Subcutaneous adipose tissue (tissue), 4 donors: Measurements from ENCODE around the gene IQSEC1. TPM values are rescaled to one million over a fixed set of nuclear protein-coding genes. Genes with fewer than 3 reads are reported as not detected.

Experiments
- total RNA-seq, 4 donors: library from RNA; depleted of rRNA; stranded (reverse); fragments of >200 nt; gene quantifications; one replicate each; pipeline ENCODE4 v1.1.0, GENCODE V29; 2016
- TF ChIP-seq, protein P1 (sequence below): fragments of 450-650 bp; IDR thresholded peaks from one replicate; pipeline ENCODE4 v1.5.1; 2016; ENCODE audit warnings: low read depth, mild to moderate bottlenecking, control low read depth, antibody characterized with exemption, moderate library complexity

IQSEC1 gene
- total RNA-seq, 4 donors from 2014 or later: 44.3 to 99.1 (median 51.8) TPM

DNA sequence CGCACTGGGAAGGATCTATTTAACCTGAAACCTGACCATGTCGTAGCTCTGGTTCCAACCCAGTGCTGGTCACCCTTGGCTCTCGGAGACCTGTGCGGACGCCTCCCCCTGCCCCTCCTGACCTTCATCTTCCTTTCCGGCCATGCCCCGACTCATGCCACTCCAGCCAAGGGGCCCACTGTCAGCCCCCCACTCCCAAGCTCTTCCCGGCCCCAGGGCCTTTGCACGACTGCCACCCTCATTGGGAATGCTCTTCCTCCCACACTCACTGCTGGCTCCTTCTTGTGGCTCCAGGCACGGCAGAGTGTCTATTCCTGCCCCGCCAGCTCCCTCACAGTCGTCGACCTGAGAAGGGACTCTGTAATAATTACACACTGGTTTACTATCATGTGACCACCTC lies 9.4 kb upstream of the IQSEC1 start:
- TF ChIP-seq, protein P1, sequence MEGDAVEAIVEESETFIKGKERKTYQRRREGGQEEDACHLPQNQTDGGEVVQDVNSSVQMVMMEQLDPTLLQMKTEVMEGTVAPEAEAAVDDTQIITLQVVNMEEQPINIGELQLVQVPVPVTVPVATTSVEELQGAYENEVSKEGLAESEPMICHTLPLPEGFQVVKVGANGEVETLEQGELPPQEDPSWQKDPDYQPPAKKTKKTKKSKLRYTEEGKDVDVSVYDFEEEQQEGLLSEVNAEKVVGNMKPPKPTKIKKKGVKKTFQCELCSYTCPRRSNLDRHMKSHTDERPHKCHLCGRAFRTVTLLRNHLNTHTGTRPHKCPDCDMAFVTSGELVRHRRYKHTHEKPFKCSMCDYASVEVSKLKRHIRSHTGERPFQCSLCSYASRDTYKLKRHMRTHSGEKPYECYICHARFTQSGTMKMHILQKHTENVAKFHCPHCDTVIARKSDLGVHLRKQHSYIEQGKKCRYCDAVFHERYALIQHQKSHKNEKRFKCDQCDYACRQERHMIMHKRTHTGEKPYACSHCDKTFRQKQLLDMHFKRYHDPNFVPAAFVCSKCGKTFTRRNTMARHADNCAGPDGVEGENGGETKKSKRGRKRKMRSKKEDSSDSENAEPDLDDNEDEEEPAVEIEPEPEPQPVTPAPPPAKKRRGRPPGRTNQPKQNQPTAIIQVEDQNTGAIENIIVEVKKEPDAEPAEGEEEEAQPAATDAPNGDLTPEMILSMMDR: no peak

DNA sequence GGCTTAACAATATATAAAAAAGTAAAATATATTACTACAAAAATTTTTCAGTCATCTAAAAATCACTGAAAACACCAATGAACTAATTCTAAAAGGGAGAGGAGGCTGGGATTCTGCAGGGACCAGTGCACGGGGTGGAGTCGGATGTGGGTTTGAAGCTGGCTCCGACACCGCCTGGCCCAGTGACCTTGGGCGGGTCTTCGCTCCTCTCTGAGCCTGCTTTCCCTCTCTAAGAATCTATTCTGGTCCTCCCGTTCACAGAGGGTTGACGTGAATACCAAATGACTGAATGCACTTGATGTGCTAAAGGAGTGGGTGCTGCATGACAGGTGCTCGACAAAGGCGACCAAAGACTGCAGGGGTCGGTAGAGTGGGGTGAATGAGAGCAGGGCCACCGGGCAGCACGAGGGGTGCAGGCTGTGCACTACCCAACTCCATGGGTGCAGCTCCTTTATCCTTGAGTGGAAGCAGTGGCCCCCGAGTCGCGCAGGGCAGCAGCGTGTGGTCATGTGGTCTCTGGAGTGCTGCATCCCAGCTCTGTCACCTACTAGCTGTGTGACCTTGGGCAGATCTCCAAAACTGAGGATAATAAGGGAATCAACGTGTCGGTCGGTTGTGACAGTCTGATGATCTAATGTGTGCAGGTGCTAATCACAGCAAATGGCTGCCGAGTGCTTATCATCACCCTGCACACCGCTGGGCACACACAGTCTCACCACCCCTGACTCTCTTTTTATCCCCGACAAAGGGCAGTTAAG lies 8.6 kb upstream of the IQSEC1 start:
- TF ChIP-seq, protein P1: no peak

DNA sequence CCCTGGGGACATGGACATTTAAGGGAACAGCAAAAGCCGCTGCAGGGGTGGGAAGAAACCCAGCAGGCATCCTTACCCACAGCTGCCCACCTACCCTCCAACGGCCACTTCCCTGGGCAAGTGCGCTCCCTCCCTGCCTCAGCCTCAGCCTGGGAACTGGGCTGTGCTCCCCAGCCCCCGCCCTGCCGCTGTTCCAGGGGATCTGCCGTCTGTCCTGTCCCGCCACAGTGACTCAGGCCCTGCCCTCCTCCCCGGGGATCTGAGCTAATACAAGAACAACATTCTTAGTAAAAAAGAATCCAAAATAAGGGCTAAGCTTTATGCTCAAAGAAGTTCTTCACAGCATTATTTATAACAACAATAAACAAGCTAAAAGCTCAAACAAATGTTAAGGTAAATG lies 7.4 kb upstream of the IQSEC1 start:
- TF ChIP-seq, protein P1: no peak

DNA sequence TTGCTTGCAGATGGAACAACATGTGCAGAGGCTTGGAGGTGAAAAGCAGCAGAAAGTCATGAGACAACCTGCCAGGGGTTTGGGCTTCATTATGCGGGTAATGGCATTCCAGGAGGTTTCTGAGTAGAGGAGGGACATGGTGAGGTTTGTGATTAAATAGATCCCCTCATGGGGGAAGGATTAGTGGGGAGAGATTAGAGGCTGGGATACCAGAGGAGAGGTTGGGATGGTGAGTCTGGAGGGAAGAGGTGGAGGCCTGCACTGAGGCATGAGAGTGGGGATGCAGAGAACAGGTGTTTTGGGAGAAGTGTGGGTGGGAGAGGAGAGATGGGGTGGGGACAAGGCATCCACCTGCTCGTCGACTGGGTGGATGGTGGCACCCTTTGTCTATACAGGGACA lies 6.8 kb upstream of the IQSEC1 start:
- TF ChIP-seq, protein P1: no peak

DNA sequence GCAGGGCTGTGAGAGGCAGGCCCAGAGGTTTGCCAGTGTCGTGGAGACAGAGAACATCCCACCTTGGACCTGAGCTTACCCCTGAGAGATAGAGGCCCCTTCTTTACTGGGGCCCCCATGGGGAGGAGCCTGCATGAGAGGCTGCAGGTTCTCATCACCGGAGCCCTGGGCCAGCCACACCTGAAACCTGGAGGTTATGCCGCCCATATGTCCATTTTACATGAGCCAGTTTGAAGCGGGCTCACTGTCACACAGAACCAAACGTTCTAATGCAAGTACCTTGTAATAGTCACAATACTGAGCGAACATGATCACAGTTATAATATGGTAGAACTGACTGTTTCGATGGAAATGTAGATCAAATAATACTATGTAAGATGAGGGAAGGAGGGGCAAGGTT lies 6.3 kb upstream of the IQSEC1 start:
- TF ChIP-seq, protein P1: no peak

DNA sequence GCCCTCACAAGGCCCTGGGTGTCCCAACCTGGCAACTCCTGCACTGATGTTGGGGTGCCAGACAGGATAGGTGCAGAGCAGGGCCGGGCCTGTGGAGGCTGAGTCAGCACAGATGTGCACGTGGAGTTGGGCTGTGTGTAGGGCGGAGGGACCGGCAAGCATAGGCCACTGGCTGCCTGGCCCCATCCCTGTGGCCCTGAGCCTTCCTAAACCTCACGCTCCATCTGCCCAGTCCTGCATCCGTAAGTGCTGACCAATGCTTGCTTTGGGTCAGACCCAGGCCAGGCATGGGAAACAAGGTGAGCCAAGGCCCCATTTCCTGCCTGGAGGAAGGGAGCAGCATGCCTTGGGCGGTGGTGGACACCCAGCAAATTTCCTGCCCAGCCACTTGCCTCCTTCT lies 5.8 kb upstream of the IQSEC1 start:
- TF ChIP-seq, protein P1: no peak

DNA sequence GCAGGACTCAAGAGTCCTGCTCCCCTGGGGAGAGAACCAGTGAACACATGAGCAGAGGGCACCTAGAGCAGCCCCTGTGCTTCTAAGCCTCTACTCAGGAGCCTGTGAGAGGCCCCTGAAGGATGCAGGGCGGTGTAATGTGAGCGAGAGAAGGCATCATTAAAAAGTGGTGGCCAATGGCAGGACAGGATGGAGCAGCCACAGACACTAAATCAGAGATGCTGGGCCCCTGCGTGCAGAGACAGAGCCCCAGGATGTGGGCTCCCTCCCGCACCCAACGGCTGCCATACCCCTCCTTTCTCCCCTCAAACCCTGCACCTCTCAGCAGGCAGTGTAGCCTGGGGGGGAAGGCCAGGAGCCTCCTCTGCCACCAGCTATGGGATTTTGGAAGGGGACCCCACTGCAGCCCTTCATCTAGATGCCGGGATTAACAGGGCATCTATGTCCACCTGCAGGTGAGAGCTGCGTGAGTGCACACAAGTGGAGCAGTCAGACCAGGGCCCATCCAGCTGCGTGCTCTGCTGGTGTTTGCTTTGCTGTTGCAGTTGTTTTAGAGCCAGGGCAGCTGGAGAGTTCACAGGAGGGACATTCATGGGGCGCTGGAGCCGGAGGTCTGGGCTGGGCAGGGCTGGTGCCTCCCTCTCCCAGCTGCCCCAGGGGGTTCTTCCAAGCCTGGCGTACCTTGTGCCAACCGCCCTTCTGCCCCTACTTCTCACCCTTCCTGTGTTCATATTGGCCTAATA lies 5.1 kb upstream of the IQSEC1 start:
- TF ChIP-seq, protein P1: no peak
